Ovary (tissue), 3 donors: ENCODE results near the gene NTRK3.

Experiments used
- CTCF ChIP-seq, 3 donors: fragments of 450-650 bp in 2 of 3; fragments of 200-600 bp in 1 of 3; IDR thresholded peaks; one replicate each; pipeline versions ENCODE4 v1.5.1 to v1.8.0; 2016 to 2022; ENCODE audit warnings: antibody characterized with exemption in 3 of 3, mild to moderate bottlenecking in 1 of 3
- EP300 ChIP-seq: sonication (generic); formaldehyde crosslinking; IDR thresholded peaks from one replicate; pipeline ENCODE4 v1.6.1; 2017; ENCODE audit warnings: antibody characterized with exemption
- POLR2A ChIP-seq: fragments of 450-650 bp; IDR thresholded peaks from one replicate; pipeline ENCODE4 v1.6.1; 2017; ENCODE audit warnings: antibody characterized with exemption, mild to moderate bottlenecking, moderate library complexity
- donor health status: DM: no; HTN: no; CAD: no.

DNA sequence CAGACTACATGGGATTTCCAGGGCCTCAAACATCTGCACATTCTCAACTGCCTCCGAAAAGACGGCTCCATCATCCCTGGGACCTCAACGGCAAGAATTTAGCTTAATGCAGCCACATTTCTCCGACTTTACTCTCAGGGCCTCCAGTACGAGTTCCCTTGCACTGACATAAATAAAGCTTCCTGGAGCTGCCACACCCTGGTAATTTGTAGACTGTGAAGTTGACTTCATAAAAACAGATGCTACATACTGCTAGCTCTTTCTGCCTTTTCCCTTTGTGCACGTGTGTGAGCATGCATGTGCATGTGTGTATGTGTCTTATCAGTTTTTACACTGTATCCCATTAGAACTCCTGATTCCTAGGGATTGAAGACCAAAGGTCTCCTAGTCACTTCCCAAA is 122.7 kb downstream of the NTRK3 start:
- TF ChIP-seq CTCF (IDR thresholded peaks at IDR 0.05) = no peak
- no peak for TF ChIP-seq POLR2A
- TF ChIP-seq EP300 = no peak
